H4 (cell line): ENCODE data around the gene ADARB2. TPM values are rescaled to one million over a fixed set of nuclear protein-coding genes. Genes with fewer than 3 reads are reported as not detected.
A peak's percentile ranks its signal among the peaks of the same experiment; 100 is the strongest.

ENCODE experiments used
- DNase-seq: peaks from one replicate; pipeline ENCODE4 v3.0.0-alpha.2; 2015; ENCODE audit warnings: low spot score
- total RNA-seq: library from RNA; depleted of rRNA; stranded (reverse); fragments of >200 nt; shearing (Covaris generic); gene quantifications from 2 replicates; pipeline ENCODE4 v1.2.3, GENCODE V29; 2014

ADARB2 gene
- total RNA-seq, 1 experiment from 2014 or later, result 0.21 TPM

DNA sequence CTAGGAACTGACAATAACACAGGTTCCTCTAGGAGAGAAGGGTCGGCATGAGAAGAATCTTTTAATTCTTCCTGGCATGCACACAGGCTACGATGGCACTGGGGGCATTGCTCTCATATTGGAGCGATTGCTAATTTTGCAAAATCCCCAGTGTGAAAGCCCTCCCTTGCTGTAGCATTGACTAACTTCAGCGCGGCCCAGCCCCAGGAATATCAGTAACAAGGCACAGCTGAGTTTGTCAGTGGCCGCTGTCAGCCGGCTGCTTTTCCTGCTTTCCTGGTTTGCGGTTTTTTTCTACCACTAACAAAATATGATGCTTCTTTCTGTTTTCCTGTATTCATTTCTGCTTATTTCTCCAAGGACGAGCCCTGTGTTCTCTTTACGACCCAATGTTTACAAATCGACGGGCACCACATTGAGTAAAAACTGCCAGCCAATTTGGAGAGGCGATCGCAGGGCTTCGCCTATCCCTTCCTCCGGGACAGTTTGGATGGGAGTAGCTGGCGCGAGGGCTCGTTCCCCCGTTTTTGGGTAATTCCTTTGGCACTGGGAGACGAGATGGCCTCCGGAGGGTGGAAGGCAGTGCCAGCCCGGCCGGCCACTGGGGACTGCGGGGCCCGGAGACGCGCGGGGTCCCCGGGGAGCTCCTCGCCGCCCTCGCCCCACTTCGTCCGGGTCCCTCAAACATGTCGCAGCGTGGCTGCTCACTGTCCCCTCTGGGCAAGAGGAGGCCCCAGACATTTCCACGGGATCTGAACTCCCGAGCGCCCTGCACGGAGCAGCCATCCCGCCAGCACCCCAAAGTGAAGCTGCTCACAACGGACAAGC, 967 bp downstream of the ADARB2 start:
- DNase-seq, result no peak

DNA sequence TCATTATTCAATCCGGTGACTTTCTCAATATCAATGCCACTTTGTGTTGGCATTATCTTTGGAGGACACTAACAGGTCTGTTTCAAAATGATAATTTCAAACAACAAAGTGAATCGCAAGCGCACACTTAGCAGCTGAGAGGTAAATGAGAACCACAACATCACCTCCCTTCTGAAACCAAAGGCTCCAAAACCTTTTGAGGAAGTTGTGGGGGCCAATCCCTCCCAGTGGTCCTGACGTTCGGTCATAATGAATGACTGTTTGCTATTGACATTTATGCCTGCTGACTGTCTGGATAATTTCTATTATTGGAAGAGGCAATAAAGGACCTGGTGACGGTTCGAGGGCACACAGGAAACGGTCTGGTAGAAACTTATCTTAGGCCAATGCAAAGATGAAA, 1.8 kb downstream of the ADARB2 start:
- no peak for DNase-seq

GRCh38 chr10:1734288-1734687, 3.0 kb downstream of the ADARB2 start:
- no peak for DNase-seq

GRCh38 chr10:1733720-1734119, 3.6 kb downstream of the ADARB2 start:
- no peak for DNase-seq

DNA sequence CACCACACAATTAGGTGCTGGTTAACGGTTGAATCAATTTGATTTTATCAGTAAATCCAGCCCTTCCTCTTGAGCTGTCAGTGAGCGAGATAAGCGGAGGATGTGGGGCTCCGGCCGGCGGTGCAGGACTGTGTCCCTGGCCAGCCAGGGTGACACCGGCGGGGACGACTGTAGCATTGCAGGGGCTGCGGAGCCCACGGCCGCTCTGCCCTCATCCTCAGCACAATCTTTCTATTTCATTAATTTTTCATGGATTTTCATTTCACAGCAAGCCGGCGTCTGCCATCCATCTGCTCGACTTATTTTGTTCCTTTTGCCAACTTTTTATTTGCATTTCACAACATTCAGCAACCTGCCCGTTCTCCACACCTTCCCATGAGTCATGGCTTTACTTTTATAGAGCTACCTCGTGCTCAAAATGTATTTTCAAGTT, 4.7 kb downstream of the ADARB2 start:
- no peak for DNase-seq

DNA sequence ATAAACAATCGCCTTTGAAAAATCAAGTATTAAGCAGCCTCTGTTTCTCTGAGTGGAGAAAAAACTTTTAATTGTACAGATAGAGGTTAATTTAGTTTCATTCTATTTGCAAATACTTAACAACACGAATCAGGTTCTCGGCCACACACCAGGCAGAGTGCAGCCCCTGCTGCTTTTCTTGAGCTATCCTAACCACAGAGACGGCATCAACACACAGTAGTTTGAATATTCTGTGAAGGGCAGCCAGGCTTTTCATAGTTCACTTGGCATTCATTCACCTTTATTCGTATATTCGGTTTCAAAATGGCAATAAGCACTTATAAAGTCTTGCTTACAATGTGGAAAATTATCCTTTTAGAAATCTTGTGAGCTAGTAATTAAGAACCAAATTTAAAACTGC, 5.7 kb downstream of the ADARB2 start:
- no peak for DNase-seq

- DNase-seq, result no peak
Measured at GRCh38 chr10:1729751-1730150, 7.6 kb downstream of the ADARB2 start.

DNA sequence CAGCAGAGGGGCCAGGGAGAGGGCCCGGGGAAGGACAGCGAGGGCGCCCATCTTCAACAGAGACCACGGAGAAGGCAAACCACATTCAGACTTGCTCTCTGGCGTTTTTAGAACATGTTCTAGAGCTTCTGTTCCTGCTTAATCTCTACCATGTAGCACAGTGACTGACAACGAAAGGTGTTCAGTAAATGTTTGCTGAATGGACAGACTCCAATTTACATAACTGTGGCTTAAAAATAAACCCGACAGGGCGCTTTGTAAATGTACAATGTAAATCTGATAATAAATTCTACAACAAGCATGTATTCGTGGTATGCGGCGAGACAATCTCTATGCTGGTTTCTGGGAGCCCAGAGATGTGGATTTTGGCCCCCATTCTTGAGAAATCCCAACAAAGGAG, 10.5 kb downstream of the ADARB2 start:
- DNase-seq, result no peak

GRCh38 chr10:1724921-1725488, 12.3 kb downstream of the ADARB2 start:
- DNase-seq, result no peak

DNA sequence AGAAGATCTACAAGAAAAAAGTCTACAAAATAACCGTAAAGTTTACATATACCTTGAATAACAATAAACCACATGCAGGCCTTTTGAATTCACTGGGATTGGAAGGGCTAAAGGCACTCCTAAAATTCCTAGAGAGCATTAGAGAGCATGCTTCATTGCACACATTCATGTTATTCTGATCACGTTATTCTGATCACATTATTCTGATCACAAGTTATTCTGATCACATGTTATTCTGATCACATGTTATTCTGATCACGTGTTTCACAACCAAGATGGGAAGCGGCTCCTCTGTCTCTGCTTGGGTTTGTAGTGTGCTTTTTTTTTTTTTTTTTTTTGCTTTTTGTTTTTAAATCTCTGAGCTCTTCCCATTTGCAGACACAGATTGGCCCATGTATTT, 20.5 kb downstream of the ADARB2 start:
- DNase-seq, result no peak

- peak; percentile 7 for DNase-seq
Measured at GRCh38 chr10:1715821-1716220, 21.5 kb downstream of the ADARB2 start.

- no peak for DNase-seq
Measured at GRCh38 chr10:1712944-1713671, 24.2 kb downstream of the ADARB2 start.

DNA sequence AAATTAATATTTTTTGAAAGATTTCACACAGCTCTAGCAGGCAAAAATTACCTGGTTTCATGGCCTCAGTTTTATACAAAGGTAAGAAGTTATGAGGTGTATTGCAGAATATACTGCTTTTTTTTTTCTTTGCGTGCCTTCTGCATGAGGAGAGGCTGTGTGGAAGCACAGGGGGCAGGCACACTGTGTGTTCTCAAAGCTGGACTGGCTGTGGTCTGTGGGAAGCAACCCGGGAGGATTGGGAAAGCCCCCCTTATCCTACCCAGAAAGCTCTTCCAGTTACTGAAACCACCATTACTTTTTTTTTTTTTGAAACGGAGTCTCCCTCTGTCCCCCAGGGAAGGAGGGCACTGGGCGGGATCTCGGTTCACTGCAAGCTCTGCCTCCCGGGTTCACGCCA, 25.0 kb downstream of the ADARB2 start:
- no peak for DNase-seq

DNA sequence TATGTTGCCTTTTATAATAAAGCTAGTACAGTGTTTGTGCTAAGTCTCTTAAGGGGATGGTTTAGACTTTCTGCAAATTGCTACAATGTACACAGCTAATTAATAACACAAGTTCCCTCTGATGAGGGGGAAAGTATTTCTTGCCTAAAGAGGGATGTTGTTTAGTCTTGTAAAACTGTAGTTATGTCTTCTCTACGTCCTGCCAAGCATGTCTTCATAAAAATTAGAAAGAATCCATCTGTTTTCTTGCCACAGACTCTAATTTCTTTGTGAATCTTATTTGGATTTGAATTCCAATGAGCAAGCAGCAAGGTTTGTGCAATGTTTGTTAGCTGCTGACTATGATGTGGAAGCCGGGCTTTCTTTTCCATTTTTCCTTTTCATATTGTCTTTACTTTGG, 28.2 kb downstream of the ADARB2 start:
- DNase-seq, result no peak

DNA sequence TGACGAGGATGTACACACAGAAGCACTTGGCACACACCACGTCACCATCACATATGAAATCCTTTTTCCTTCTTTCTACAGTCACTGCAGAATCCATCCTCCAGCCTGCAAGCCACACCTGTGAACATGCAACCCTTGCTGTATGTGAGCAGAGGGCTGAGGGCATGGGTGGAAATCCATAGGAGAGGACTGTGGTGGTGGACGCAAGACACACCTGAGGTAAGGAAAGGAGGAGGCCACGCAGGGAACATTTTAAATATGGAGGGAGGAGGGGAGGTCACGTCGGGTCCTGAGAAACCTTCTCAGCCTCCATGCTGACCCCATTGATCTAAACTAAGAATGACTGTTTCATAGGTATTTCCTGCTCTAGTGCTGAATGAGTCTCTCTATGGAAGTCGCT, 28.6 kb downstream of the ADARB2 start:
- no peak for DNase-seq

GRCh38 chr10:1706711-1707110, 30.6 kb downstream of the ADARB2 start:
- DNase-seq, result no peak

DNA sequence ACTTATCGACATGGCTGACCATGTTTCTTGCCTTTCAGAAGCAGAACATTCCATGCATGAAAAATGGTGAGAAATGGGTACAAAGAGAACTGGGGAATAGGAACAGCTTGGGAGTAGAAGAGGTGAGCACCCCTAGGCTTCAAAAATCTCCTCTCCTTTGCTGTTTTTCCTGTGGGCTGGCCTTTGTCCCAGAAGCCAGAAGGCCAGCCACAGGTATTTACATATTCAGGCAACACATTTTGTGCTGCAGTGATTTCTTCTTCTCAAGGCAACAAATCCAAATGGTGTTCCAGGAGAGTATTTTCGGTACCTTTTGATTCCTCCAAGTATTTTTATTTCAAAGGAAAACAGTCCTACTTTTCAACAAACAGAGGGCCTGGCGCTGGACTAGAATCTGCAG, 31.1 kb downstream of the ADARB2 start:
- DNase-seq, result no peak

- no peak for DNase-seq
Measured at GRCh38 chr10:1698185-1698584, 39.1 kb downstream of the ADARB2 start.

GRCh38 chr10:1696106-1696505, 41.2 kb downstream of the ADARB2 start:
- DNase-seq, result no peak

- no peak for DNase-seq
Measured at GRCh38 chr10:1690086-1690485, 47.2 kb downstream of the ADARB2 start.

- DNase-seq, result no peak
Measured at GRCh38 chr10:1688531-1688930, 48.8 kb downstream of the ADARB2 start.

DNA sequence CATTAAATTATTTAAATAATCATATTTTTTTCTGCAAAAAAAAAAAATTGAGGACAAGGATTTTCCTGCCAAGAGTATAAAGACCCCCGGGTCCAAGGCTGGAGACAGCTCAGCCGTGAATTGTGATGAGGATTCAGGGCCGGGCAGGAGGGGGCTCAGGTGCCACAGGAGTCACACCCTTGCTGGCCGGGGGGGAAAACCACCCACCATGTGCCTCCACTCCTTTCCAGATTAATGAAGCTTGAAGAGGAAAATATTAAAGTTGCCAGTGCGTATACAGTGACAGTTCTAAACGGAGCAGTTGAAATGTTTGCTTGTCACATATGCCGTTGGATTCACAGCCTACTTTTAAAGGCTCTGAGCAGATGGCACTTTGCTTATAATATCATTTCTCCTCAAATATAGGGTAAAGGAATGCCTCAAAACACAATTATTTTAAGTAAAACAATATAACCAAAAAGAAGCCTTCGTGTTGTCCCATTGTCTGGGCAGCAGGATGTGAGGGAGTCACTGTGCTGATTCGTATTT, 49.6 kb downstream of the ADARB2 start:
- no peak for DNase-seq

DNA sequence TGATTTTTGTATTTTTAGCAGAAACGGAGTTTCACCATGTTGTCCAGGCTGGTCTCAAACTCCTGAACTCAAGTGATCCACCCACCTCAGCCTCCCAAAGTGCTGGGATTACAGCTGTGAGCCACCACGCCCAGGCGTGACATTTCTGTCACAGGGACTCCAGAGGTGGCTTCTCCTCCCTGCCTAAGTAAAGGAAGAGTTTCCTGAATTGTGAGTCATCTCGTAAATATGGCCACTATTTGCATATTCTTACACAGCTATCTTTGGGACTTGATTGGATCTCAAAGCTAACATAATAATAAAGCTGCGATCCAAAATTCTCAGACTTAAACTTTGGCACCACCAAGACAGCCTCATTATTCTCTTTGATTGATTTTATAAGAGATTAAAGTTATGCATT, 50.1 kb downstream of the ADARB2 start:
- no peak for DNase-seq
